Neural progenitor cell (in vitro differentiated cells): ENCODE measurements around the gene NLRP3. TPM values are rescaled to one million over a fixed set of nuclear protein-coding genes. Genes with fewer than 3 reads are reported as not detected.
"Not testable (repeated sequence)": the region's sequence is repeated elsewhere in the genome, so short reads cannot be mapped to it uniquely, and the experiment has no call there.

Source experiments
- DNase-seq: peaks from one replicate; pipeline ENCODE4 v3.0.0-alpha.2; 2016; ENCODE audit warnings: low spot score
- H2AFZ ChIP-seq: fragments of 200-600 bp; sonication (generic); replicated peaks from 2 replicates; pipeline ENCODE4 v1.6.1; 2016; ENCODE audit warnings: antibody characterized with exemption
- H3F3A ChIP-seq: fragments of 200-600 bp; sonication (generic); 2 replicates; pipeline ENCODE4 v1.6.1; 2016; ENCODE audit warnings: antibody characterized with exemption, low read depth
- H3K27ac ChIP-seq: fragments of 200-600 bp; sonication (generic); 2 replicates; pipeline ENCODE4 v1.5.1; 2016; ENCODE audit warnings: mild to moderate bottlenecking
- H3K27me3 ChIP-seq: fragments of 200-600 bp; sonication (generic); 2 replicates; pipeline ENCODE4 v1.6.1; 2016; ENCODE audit warnings: mild to moderate bottlenecking, moderate library complexity
- H3K36me3 ChIP-seq: fragments of 200-600 bp; sonication (generic); 2 replicates; pipeline ENCODE4 v1.5.1; 2016
- H3K4me1 ChIP-seq: fragments of 200-600 bp; sonication (generic); 2 replicates; pipeline ENCODE4 v1.6.1; 2016; ENCODE audit warnings: mixed run types
- H3K4me2 ChIP-seq: fragments of 200-600 bp; sonication (generic); 2 replicates; pipeline ENCODE4 v1.6.1; 2016
- H3K4me3 ChIP-seq: fragments of 200-600 bp; sonication (generic); 2 replicates; pipeline ENCODE4 v1.5.1; 2016
- H3K79me2 ChIP-seq: fragments of 200-600 bp; sonication (generic); 2 replicates; pipeline ENCODE4 v1.6.1; 2016; ENCODE audit warnings: low read depth
- H3K9ac ChIP-seq: fragments of 200-600 bp; sonication (generic); 2 replicates; pipeline ENCODE4 v1.6.1; 2016
- H3K9me3 ChIP-seq: fragments of 200-600 bp; sonication (generic); 2 replicates; pipeline ENCODE4 v1.5.1; 2016; ENCODE audit warnings: low read depth
- H4K20me1 ChIP-seq: fragments of 200-600 bp; sonication (generic); 2 replicates; pipeline ENCODE4 v1.6.1; 2016; ENCODE audit warnings: low read depth
- H3K27ac Mint-ChIP-seq: 3 replicates; pipeline ENCODE4 v1.8.0; 2021; ENCODE audit warnings: mixed read lengths
- H3K27me3 Mint-ChIP-seq: 2 replicates; pipeline ENCODE4 v1.8.0; 2022; ENCODE audit warnings: low read depth, mild to moderate bottlenecking, inconsistent platforms, moderate library complexity, mixed read lengths; ENCODE audit not compliant: insufficient read depth
- H3K36me3 Mint-ChIP-seq: 3 replicates; pipeline ENCODE4 v1.8.0; 2021; ENCODE audit warnings: mixed read lengths
- H3K4me1 Mint-ChIP-seq: 3 replicates; pipeline ENCODE4 v1.8.0; 2021; ENCODE audit warnings: mixed read lengths
- H3K4me3 Mint-ChIP-seq: 3 replicates; pipeline ENCODE4 v1.8.0; 2021; ENCODE audit warnings: mild to moderate bottlenecking, moderate library complexity, mixed read lengths
- H3K9me3 Mint-ChIP-seq: 3 replicates; pipeline ENCODE4 v1.8.0; 2020; ENCODE audit warnings: mixed read lengths
- EZH2 ChIP-seq: fragments of 200-600 bp; sonication (generic); IDR thresholded peaks from 2 replicates; pipeline ENCODE4 v1.6.1; 2017; ENCODE audit warnings: antibody characterized with exemption, mild to moderate bottlenecking, moderate library complexity
- EZH2phosphoT487 ChIP-seq: fragments of 200-600 bp; sonication (generic); IDR thresholded peaks from 2 replicates; pipeline ENCODE4 v1.6.1; 2017; ENCODE audit warnings: antibody characterized with exemption
- total RNA-seq: library from RNA; depleted of rRNA; stranded (reverse); fragments of >200 nt; gene quantifications from 2 replicates; pipeline ENCODE4 v1.2.3, GENCODE V29; 2015; ENCODE audit warnings: low replicate concordance
- TF ChIP-seq, protein P1 (sequence below): fragments of 200-600 bp; sonication (generic); IDR thresholded peaks from 2 replicates; pipeline ENCODE4 v1.5.1; 2017; ENCODE audit warnings: antibody characterized with exemption, mild to moderate bottlenecking

Gene NLRP3
- total RNA-seq, 1 donor from 2014 or later, result 2.6 TPM

DNA sequence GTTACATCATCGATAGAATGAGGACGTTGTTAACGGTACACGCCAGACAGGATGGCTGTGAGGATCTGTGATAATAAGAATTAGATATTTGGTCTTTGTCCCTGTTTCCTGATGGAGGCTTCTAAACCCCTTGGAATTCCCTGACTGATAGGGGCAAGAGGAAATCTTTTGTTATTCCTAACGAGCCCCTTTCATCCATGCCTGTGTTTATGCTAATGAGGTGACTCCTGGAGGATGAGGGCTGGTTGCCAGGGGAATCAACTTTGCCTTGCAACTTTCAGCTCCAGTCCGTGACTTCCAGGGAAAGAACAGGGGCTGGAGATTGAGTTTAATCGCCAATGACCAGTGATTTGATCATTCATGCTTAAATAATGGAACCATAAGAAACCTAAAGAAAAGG lies 39.3 kb upstream of the NLRP3 start:
- H3K9me3 Mint-ChIP-seq, result peaks cover 32% of the 10 kb centered on the region
- H3K36me3 Mint-ChIP-seq, result peaks cover 12% of the 10 kb centered on the region
- peaks cover 18% of the 10 kb centered on the region for H3K27me3 ChIP-seq
- H3K4me1 Mint-ChIP-seq, result peaks cover 46% of the 10 kb centered on the region
- no peak overlapping the region for H3K27ac ChIP-seq
- peaks cover 31% of the 10 kb centered on the region for H3F3A ChIP-seq
- H3K9ac ChIP-seq, result no peak overlapping the region
- no peaks in the 10 kb centered on the region for H4K20me1 ChIP-seq
- H3K79me2 ChIP-seq, result no peaks in the 10 kb centered on the region
- peak overlapping the region; percentile 99 for H3K27ac Mint-ChIP-seq
- DNase-seq, result peak; percentile 86
- peak overlapping the region; percentile 14 for H2AFZ ChIP-seq
- no peaks in the 10 kb centered on the region for H3K9me3 ChIP-seq
- peak overlapping the region; percentile 73 for H3K4me2 ChIP-seq
- no peak for TF ChIP-seq EZH2
- no peaks in the 10 kb centered on the region for H3K36me3 ChIP-seq
- peak overlapping the region; percentile 23 for H3K4me3 ChIP-seq
- peaks cover 23% of the 10 kb centered on the region for H3K4me1 ChIP-seq
- H3K4me3 Mint-ChIP-seq, result peak overlapping the region; percentile 78
- H3K27me3 Mint-ChIP-seq, result peaks cover 14% of the 10 kb centered on the region

DNA sequence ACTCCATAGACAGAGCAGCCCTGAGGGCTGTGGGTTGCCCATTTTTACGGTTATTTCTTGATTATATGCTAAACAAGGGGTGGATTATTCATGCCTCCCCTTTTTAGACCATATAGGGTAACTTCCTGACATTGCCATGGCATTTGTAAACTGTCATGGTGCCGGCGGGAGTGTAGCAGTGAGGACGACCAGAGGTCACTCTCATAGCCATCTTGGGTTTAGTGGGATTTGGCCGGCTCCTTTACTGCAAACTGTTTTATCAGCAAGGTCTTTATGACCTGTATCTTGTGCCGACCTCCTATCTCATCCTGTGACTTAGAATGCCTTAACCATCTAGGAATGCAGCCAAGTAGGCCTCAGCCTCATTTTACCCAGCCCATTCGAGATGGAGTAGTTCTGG lies 38.3 kb upstream of the NLRP3 start:
- not testable (repeated sequence) for H3K4me2 ChIP-seq, H2AFZ ChIP-seq, H3K36me3 ChIP-seq, H4K20me1 ChIP-seq, H3K9me3 ChIP-seq, H3K9ac ChIP-seq, H3K4me3 Mint-ChIP-seq, H3K4me3 ChIP-seq, H3K79me2 ChIP-seq, DNase-seq, H3K27ac ChIP-seq
- Mint-ChIP-seq H3K27ac (peak overlapping the region; percentile 99), H3K27me3 (peaks cover 14% of the 10 kb centered on the region), H3K36me3 (peaks cover 12% of the 10 kb centered on the region), H3K9me3 (peaks cover 32% of the 10 kb centered on the region), H3K4me1 (peaks cover 46% of the 10 kb centered on the region)
- Histone ChIP-seq H3K4me1 (peaks cover 23% of the 10 kb centered on the region), H3K27me3 (peaks cover 18% of the 10 kb centered on the region), H3F3A (peaks cover 31% of the 10 kb centered on the region)

DNA sequence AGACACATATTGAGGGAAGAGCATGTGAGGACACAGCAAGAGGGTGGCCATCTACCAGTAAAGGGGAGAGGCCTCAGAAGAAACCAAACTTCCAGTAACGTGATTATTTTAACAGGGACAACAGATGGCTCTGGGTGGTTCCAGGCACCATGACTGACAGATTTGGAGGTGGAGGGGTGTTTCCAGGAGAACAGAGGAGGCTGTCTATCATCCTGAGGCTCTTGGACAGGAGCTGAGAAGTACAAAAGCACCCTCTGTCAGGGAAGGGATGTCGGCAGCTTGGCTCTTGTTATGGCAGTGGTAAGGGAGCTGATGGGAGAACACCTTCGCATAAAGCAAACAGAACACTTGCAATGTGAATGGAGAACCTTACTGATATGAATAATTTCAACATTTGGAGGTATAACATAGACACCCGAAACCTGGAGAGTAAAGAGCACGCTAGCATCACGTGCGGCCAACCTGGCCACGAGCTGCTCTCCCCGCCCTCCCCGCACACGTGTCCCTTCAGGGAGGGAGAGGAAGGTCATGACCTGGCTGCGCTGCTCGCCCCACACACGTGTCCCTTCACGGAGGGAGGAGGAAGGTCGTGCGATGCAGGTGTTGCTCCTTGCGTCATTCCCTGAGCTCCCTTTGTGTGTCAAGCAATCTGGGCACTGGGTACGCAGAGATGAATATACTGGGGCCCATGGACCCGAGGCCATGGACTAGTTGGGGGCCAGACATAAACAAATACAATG lies 37.5 kb upstream of the NLRP3 start:
- TF ChIP-seq EZH2 (no peak), EZH2phosphoT487 (no peak)
- TF ChIP-seq, protein P1, sequence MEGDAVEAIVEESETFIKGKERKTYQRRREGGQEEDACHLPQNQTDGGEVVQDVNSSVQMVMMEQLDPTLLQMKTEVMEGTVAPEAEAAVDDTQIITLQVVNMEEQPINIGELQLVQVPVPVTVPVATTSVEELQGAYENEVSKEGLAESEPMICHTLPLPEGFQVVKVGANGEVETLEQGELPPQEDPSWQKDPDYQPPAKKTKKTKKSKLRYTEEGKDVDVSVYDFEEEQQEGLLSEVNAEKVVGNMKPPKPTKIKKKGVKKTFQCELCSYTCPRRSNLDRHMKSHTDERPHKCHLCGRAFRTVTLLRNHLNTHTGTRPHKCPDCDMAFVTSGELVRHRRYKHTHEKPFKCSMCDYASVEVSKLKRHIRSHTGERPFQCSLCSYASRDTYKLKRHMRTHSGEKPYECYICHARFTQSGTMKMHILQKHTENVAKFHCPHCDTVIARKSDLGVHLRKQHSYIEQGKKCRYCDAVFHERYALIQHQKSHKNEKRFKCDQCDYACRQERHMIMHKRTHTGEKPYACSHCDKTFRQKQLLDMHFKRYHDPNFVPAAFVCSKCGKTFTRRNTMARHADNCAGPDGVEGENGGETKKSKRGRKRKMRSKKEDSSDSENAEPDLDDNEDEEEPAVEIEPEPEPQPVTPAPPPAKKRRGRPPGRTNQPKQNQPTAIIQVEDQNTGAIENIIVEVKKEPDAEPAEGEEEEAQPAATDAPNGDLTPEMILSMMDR, result no peak
- H3K4me1 Mint-ChIP-seq, result peaks cover 44% of the 10 kb centered on the region
- peaks cover 30% of the 10 kb centered on the region for H3K9me3 Mint-ChIP-seq
- peaks cover 12% of the 10 kb centered on the region for H3K36me3 Mint-ChIP-seq
- H3K27me3 Mint-ChIP-seq, result peaks cover 14% of the 10 kb centered on the region
- peak overlapping the region; percentile 99 for H3K27ac Mint-ChIP-seq
- peaks cover 31% of the 10 kb centered on the region for H3F3A ChIP-seq
- H3K9ac ChIP-seq, result no peak overlapping the region
- H2AFZ ChIP-seq, result no peak overlapping the region
- H4K20me1 ChIP-seq, result no peaks in the 10 kb centered on the region
- DNase-seq, result no peak
- no peaks in the 10 kb centered on the region for H3K79me2 ChIP-seq
- peaks cover 23% of the 10 kb centered on the region for H3K4me1 ChIP-seq
- no peak overlapping the region for H3K4me3 Mint-ChIP-seq
- no peaks in the 10 kb centered on the region for H3K9me3 ChIP-seq
- no peak overlapping the region for H3K27ac ChIP-seq
- no peak overlapping the region for H3K4me3 ChIP-seq
- H3K27me3 ChIP-seq, result peaks cover 18% of the 10 kb centered on the region
- no peaks in the 10 kb centered on the region for H3K36me3 ChIP-seq
- H3K4me2 ChIP-seq, result no peak overlapping the region

DNA sequence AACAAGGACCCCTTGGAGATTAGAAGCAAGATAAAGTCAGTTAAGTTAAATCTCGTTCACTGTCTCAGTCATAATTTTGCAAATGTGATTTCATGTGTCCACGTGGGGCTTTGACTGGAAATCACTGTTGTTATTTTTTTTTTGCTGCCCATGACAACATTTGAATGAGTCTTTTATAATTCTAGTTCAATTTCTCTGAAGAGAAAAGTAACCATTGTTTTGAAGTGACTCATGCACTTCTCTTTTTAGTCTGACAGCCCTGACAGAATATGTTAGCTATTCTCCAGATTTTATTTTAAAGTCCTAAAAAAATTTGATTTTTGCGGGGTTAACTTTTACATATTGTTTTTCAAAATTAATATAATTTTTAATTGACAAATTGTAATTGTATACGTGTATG lies 30.7 kb upstream of the NLRP3 start:
- Histone ChIP-seq H3F3A (peaks cover 9% of the 10 kb centered on the region), H4K20me1 (no peaks in the 10 kb centered on the region), H3K9me3 (no peaks in the 10 kb centered on the region), H3K4me2 (no peak overlapping the region), H3K9ac (no peak overlapping the region), H3K4me1 (peaks cover 10% of the 10 kb centered on the region), H3K27me3 (peaks cover 11% of the 10 kb centered on the region), H2AFZ (no peak overlapping the region), H3K27ac (no peak overlapping the region), H3K36me3 (no peaks in the 10 kb centered on the region), H3K4me3 (no peak overlapping the region), H3K79me2 (no peaks in the 10 kb centered on the region)
- H3K4me1 Mint-ChIP-seq, result peaks cover 22% of the 10 kb centered on the region
- peaks cover 3% of the 10 kb centered on the region for H3K9me3 Mint-ChIP-seq
- no peak overlapping the region for H3K27ac Mint-ChIP-seq
- no peak overlapping the region for H3K4me3 Mint-ChIP-seq
- peaks cover 4% of the 10 kb centered on the region for H3K27me3 Mint-ChIP-seq
- no peaks in the 10 kb centered on the region for H3K36me3 Mint-ChIP-seq
- DNase-seq, result no peak
- no peak for TF ChIP-seq EZH2phosphoT487
- TF ChIP-seq, protein P1, result no peak
